Hematopoietic multipotent progenitor cell treated with erythropoietin and hydrocortisone succinate and interleukin-3 and kit ligand, for 17 days (in vitro differentiated cells): Measurements from ENCODE around the gene LINC00305.

Experiments
- DNase-seq: peaks from one replicate; pipeline ENCODE4 v3.0.0-alpha.2; 2015; ENCODE audit warnings: low spot score

Gene LINC00305

DNA sequence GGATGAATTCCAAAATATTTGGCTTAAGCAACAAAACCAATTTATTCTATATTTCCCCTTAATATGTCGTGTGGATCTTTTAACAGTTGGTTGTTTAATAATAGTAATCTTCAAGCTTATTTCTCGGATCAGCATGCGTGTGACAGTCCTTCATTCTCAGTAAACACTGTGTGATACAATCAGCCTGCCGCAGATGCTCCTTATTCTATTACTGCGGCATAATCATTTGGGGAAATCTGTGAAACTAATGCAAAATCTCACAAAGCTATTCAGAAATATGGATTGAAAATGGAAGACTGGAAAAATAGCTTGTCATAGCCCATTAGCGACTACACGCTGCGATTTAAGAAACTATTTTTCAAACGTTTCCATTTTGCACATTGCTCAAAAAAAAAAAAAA, 36.9 kb downstream of the LINC00305 start:
- DNase-seq: no peak

DNA sequence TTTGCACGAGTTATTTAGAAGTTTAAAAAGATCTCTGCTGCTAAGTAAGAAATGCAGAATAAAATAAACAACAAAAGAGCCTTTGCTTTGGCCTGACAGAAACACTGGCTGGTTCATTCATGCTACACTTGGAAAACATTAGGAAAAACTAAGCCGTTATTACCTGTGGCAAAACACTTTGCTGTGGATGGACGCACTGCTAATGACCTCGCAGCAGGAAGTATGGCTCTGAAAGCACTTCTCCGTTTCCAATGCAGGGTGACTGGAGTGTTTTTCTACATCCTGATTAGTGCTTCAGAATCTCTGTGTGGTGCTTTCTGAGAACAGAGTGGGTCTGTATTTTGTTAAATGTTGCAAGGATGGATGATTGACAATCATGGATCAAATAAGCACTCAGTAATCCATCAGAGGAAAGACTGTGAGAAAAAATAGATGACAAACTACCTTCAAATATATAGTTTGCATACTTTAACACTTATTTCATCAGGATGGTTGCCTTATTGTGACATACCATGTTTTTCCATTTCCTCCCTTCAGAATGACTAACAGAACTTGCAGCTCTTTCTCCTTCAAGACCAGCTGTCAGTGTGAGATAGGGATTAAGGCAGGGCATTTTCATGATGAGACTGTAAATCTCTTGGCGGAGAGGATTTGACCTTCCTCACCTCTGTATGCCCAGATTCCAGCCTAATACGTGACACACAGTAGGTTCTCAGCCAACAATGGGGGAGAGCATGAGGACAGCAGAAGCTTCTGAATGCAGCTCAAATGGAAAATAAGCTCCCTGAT, 38.0 kb downstream of the LINC00305 start:
- DNase-seq: no peak

DNA sequence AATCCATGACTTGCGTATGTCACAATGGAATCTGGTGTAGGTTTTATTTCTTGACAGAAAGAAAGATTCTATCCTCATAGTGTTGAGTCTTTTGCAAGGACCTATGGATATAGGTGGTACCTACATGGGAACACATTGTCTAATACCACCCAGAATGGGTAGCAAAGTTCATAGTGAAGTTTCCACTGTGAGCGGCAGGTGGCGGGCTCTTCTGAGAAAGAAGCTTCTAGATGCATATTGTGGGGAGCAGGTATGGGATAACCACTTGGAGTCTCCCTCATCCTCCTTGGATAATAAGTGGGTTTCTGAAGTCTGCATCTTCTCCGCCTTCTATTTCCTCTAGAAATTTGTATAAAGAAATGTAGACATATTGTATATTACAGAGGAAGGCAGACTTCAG, 44.9 kb downstream of the LINC00305 start:
- DNase-seq: no peak

DNA sequence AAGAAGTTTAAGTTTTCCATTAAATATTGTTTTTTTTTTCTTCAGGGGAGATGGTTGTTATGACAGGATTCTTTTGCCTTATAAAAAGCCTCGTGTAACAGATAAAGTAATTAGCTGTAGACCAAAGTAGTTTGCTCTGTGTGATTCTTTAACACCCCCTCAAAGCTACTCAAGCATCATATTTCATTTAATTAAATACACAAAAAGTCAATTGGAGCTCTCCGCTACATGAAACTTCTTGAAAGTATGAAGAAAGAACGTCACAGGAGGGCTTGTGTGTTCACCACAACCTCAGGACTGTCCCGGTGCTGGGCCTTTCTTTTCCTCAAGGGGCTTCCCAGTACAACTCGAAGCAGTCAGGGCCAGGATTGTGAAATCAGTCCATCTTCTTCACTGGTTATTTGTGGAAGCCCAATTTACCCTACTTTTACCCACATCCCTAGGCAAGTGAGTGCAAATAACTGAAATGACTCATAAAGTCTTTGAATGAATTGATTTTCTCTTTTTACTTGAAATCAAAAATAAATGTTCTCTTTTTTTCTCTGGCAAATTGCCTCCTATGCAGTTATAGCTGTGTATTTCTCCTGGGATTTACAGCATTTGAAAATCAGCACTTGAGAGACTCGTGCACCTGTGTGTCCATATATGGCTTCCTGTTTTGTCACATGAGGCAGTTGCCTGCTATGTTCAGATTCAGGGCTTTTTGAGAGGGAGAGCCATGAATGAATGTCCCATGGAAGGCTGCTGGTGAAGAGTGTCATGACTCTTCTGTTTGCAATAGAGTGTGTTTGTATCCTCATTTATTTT, 48.6 kb downstream of the LINC00305 start:
- DNase-seq: no peak

DNA sequence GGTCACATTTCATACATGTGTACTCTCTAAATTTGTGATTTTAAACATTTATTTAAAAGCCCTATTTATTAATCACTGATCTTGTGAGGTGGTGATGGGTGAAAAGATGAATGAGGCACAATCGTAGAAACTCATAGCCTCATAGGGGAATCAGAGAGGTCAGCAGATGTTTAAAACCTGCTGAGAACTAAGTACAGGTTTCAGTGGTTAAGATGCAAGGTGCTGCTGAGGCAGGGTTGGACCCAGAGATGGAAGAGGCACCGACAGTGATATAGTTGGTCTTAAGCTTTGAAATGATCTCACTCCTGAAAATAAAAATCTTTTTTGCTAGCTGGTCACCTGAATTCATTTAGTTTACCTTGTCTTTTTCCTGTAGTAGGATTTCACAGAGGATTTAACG, 49.6 kb downstream of the LINC00305 start:
- no peak for DNase-seq

DNA sequence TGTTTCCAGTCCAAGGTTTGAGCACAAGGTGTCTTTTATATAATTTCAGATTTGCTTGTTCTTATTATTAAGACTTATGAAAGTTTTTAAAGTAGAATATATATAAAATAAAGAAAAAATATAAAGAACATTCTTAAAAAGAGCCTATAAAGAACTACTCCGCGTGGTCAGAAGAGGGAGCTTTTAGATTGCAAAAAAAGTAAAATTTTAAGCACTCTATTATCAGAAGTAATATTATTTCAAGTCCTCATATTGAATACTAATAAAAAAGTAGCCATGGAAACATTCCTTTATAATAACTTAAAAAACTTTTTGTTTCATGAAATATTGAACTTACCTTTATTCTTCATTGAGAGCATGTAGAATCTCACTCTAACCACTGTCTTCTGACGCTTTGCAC, 51.4 kb downstream of the LINC00305 start:
- DNase-seq: no peak

DNA sequence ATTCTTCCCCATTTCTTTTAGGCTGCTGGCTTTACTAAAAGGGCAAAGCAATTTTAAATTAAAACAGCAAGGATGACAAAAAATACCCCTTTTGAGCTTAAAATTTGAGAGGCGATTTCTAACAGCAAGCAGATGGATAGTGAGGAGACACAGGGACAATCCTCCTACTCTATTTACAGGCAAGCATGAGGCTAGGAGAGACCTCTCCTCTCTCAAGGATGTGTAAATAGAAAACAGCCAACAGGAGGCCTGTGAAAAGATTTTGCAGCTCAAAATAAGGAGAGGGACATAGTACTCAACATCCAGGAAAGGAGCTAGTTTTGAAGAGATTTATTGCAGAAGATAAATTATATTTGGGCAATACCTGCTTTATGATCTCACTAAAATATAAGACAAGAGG, 53.8 kb downstream of the LINC00305 start:
- no peak for DNase-seq

DNA sequence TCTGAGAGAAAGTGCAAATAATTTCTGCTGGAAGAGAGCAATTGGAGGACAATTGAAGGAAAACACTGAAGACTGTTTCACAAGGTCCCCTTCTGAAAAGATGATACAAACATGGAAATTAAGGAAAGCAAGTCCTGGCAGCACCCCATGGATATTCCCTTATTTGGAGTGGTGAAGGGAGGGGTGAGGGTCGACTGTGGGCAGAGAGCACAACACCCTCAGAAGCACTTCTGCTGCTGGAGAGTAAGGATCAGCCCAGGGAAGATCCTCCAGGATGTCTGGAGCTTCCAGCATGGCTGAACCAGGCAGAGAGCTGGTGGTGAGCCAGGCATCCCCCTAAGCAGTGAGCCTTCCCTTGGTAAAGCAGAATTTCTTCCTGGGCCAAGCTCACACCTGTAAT, 54.7 kb downstream of the LINC00305 start:
- DNase-seq: no peak

DNA sequence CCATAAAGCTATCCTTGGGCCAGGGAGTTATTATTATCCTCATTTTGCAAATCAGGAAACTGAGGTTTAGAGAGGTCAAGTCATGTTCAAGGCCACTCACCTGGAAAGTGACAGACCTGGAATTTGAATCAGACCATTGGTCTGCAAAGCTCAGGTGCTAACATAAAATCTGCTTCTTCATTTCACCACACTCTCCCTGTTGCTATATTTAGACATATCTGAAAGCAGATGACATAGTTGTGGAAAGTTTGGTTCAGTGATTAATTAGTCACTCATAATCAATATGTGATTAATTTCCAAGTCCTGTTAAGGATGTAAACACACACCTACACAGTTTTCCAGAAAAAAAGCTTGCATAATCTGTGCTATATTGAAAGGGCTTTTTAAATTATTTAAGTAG, 57.4 kb downstream of the LINC00305 start:
- no peak for DNase-seq

DNA sequence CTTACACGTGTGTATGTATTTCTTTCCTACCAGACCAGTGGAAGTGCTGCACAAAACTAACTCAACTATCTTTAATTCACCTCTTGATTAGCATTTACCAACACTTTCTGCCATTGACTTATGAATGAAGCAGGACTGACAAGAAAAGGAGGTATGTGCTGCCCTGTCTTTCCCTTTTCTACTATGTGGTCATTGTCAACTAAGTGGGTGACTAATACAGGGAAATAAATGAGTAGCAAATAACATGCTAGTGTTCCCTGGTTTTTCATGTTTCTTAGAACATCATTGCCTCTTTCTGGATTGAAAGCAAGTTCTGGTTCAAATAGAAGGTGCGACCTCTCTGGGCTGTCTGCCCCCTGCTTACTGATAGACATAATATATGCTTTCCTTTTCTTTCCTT, 58.0 kb downstream of the LINC00305 start:
- DNase-seq: no peak

DNA sequence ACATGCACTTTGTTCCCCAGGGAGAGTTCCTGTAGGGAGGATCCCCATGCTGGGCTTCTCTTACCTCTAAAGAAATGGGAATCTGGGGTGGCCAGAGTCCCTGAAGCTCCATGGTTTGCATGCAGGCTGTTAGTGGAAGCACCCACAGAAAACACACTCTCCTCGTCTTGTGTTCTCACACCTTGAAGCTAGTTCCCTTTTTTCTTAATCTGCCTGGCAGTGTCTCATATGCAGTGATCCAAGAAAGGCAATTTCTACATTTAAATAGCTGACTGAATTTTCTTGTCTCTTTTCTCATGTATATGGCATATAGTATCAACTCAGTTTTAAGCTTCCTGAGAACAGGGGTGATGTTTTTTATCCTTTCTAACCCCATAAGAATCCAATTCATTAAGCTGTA, 65.0 kb downstream of the LINC00305 start:
- no peak for DNase-seq

DNA sequence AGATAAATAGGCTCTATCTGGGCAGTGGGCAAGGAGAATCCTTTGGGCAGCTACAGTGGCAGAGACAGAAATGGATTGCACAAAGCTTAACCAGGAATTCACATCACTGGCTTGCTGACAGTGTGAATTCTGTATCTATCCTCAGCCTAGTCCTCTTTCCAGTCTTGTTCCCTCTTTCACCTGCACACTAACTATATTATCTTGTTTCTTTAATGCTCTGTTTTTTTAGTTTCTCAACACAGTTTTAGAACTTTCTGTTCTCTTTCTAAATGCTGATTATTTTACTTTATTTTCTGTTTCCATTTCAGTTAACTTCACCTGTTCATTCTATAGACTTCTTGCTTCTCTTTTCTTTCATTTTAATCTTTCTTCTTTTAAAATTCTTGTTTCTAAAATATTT, 66.4 kb downstream of the LINC00305 start:
- DNase-seq: no peak

DNA sequence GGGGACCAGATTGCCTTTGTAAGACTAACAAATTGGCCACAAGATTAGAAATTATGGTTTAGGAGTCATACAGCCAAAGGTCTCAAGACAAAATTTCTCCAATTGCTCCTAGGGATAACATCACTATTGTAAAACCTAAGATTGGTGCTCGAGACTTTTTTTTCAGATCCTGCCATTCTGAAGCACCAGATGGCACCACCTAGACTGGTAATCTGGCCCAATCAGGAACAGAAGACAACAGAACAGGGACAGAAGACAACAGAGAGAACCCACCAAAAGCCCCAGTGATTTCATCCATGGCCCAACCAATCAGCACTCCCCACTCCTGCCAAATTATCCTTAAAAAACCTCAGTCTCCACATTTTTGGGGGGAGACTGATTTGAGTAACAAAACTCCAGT, 66.8 kb downstream of the LINC00305 start:
- DNase-seq: no peak

DNA sequence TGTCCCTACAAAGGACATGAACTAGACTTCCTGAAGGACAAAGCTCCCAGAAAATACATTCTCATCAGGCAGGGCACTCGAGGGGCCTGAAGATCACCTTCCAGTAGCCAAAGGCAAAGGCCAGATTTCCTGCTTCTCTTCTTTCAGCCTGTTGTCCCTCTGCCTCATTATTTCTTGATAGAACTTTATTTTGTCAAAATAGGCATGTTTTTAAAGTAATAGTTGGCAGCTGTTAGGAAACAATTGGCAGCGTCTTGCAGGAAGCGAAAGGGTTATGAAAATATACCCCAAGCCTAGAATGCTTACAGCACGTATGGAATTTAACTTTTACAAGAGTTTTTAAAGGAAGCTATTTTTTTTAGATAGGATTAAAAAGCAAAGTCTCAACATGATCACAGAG, 74.9 kb downstream of the LINC00305 start:
- no peak for DNase-seq

DNA sequence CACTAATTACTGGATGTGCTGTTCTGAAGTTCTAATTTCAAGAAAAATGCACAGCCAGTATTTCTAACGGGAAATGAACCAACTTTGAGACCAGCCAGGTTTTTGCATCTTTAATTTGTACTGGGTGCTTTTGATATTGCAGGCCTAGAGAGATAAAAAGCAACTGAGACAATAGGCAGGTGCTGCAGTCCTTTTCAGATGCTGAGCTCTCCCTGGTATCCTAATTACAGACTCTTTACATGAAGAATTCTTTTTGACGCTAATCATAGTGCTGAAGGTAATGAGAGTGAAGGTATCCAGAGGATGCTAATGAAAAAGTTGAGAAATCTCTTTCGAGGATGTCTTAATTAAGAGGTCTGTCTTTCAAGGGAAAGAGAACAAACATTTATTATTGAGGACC, 93.9 kb downstream of the LINC00305 start:
- DNase-seq: no peak

DNA sequence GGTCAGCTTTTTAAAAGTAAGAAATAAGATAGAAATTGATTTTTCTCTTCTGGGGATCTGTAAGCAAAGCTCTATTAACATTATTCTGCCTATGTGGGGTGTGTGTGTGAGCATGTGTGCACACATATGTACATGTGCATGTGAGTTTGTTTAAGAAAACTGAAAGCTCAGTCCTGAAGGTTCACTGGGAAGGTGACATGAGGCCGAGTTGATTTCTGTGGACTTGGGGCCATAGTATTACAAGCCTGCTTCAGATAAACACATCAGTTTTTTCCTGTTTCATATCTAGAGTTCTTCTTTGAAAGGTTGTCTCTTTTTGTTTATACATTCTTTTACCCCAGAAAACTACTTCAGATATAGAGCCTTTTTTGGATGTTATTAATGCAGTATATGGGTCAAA, 95.6 kb downstream of the LINC00305 start:
- no peak for DNase-seq

DNA sequence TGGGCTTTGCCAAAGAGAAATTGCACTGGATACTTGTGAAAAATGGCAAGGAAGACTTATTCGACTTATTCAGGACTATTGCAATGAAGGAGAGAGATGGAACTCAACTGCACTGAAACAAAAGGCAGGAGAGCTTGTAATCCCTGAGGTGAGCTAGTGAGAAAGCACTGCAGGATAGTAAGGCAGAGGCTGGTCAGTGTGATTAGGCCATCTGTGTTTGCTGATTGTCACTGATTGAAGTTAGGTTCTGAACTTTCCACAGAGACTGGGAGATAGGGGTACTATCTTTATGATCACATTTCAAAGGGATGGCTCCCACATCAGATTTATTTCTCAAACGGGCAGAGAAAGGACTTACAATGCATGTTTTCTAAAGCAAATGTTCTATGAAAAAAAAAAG, 96.1 kb downstream of the LINC00305 start:
- no peak for DNase-seq

DNA sequence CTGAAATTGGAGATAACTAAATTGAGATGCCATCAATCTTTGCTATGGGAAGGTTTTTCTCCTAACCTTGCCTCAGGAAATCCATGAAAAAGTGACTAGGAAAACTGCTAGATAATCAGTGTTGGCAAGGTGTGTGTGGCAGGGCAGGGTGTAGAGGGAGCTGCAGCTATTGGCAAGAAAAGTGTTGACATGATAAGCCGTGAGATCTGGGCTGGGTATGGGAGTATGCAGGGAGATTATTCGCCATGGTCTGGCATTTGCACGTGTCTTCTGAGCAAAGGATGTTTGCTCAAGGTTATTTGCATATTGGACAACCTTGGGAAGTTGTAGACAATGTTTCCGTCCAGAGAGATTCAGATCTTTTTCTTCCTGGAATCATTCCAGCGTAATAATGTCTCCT, 104.3 kb downstream of the LINC00305 start:
- no peak for DNase-seq

DNA sequence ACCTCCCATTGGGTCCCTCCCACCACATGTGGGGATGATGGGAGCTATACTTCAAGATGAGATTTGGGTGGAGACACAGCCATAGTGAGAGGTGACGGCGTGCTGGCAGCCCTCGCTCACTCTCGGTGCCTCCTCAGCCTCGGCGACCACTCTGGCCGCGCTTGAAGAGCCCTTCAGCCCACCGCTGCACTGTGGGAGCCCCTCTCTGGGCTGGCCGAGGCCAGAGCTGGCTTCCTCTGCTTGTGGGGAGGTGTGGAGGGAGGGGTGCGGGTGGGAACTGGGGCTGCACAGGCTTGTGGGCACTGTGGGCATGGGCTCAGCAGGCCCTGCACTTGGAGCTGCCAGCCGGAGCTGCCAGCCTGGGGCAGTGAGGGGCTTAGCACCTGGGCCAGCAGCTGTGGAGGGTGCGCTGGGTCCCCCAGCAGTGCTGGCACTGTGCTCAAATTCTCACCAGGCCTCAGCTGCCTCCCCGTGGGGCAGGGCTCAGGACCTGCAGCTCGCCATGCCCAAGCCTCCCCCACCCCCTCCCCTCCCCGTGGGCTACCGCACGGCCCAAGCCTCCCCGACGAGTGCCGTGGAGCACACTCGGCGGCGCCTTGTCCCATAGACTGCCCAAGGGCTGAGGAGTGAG, 106.0 kb downstream of the LINC00305 start:
- no peak for DNase-seq

DNA sequence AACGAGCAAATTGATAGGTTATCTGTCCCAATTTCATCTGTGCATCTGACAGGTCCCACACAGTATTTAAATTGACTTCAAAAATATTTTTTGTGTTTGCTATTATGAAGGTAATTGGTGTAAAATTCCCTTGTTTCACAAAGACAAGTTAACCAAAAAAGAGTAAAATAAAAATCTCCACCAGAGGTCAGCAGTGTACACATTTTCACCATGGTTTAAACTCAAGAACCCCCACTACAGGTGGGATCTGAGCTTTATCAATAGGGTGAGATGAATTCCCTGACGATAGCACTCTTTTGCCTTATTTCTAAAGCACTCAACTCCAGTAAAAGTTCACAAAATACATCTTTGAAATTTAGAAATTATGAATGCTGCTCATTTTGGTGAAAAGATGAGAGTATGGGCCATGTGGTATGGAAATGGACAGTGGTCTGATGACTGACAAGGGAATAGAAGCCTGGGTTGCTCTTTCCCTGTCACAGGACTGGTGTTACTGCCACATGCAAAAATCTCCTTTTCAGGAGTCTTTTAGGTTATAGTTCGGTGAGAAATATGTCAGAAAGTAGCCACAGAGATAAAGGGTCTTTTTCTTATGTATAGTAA, 111.0 kb downstream of the LINC00305 start:
- no peak for DNase-seq

DNA sequence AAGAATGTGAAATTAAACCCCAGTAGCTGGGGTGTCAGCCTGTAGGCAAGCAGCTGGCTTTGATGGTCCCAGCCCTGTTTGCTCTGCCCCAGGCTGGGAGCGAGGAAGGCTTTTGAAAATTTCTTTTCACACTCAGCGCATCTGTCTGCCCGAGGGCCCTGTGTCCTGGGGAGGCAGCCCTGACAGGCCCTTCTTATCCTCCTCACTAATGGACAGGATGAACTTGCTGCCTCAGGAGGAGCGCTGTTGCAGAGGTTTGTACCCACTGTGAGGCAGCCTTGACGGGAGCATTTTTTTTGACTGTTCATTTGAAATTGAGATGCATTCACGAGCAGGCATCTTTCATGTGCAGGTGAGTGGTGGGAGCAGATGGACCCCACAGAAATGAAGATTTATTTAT, 116.6 kb downstream of the LINC00305 start:
- DNase-seq: no peak

DNA sequence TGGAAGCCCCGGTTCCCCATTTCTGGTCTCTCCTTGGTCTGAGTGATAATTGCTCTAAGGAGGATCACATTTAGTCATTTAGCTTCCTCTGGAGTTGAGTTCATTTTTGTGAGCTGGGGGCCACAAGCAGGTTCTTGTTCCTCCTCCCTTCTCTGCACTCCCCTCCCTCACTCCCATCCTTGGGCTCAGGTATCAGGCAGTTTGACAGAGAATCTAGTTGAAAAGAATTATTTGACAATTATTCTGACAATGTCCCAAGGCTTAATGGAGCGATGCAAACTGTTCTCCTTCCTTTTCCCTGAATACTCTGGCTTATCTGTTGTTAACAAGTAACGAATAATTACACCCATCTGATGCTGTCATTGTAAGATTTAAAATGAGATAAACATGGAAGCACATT, 117.5 kb downstream of the LINC00305 start:
- no peak for DNase-seq
